DOHH2 (cell line): ENCODE measurements around the gene ASXL1.

Source experiments
- H3F3A ChIP-seq: fragments of 200-600 bp; sonication (generic), shearing (Covaris generic); 2 replicates; pipeline ENCODE4 v1.6.0; 2016; ENCODE audit warnings: antibody characterized with exemption, mild to moderate bottlenecking; ENCODE audit not compliant: control insufficient read depth, insufficient read depth
- H3K27ac ChIP-seq: fragments of 200-600 bp; sonication (generic); 2 replicates; pipeline ENCODE4 v1.5.1; 2014; ENCODE audit warnings: low read depth, mild to moderate bottlenecking, low read length, moderate library complexity
- H3K27me3 ChIP-seq: fragments of 200-600 bp; sonication (generic); 2 replicates; pipeline ENCODE4 v1.6.1; 2014; ENCODE audit warnings: mild to moderate bottlenecking, low read length, mixed read lengths; ENCODE audit not compliant: control insufficient read depth
- H3K36me3 ChIP-seq: fragments of 200-600 bp; sonication (generic); 2 replicates; pipeline ENCODE4 v1.6.1; 2014; ENCODE audit warnings: mild to moderate bottlenecking, low read length, moderate library complexity, mixed read lengths; ENCODE audit not compliant: control insufficient read depth
- H3K4me1 ChIP-seq: fragments of 200-600 bp; sonication (generic); 2 replicates; pipeline ENCODE4 v1.6.1; 2014; ENCODE audit warnings: mild to moderate bottlenecking, low read length, mixed read lengths; ENCODE audit not compliant: control insufficient read depth
- H3K4me2 ChIP-seq: fragments of 200-600 bp; sonication (generic); 2 replicates; pipeline ENCODE4 v1.6.0; 2014; ENCODE audit warnings: mild to moderate bottlenecking, low read length, moderate library complexity
- H3K4me3 ChIP-seq: fragments of 200-600 bp; sonication (generic); 2 replicates; pipeline ENCODE4 v1.5.1; 2014; ENCODE audit warnings: mild to moderate bottlenecking, low read length, mixed read lengths
- H3K79me2 ChIP-seq: fragments of 200-600 bp; sonication (generic); 2 replicates; pipeline ENCODE4 v1.6.1; 2014; ENCODE audit warnings: mild to moderate bottlenecking, low read length, mixed read lengths; ENCODE audit not compliant: control insufficient read depth
- H3K9me2 ChIP-seq: fragments of 200-600 bp; sonication (generic); replicated peaks from 2 replicates; pipeline ENCODE4 v1.6.1; 2014; ENCODE audit warnings: mild to moderate bottlenecking, low read length, mixed read lengths; ENCODE audit not compliant: control insufficient read depth
- H3K9me3 ChIP-seq: fragments of 200-600 bp; sonication (generic); 2 replicates; pipeline ENCODE4 v1.6.1; 2014; ENCODE audit warnings: antibody characterized with exemption, low read length, mixed read lengths; ENCODE audit not compliant: control insufficient read depth, insufficient read depth
- H4K20me1 ChIP-seq: fragments of 200-600 bp; sonication (generic); 2 replicates; pipeline ENCODE4 v1.6.0; 2014; ENCODE audit warnings: low read depth, mild to moderate bottlenecking, antibody characterized with exemption, low read length, moderate library complexity; ENCODE audit not compliant: control insufficient read depth, insufficient read depth
- EZH2phosphoT487 ChIP-seq: fragments of 200-600 bp; sonication (generic); IDR thresholded peaks from 2 replicates; pipeline ENCODE4 v1.6.1; 2017; ENCODE audit warnings: borderline replicate concordance, mild to moderate bottlenecking, antibody characterized with exemption, low read length, moderate library complexity, mixed read lengths
- TF ChIP-seq, protein P1 (sequence below): fragments of 200-600 bp; sonication (generic); IDR thresholded peaks from one replicate; pipeline ENCODE4 v1.5.1; 2014; ENCODE audit warnings: antibody characterized with exemption, mild to moderate bottlenecking, low read depth, low read length; ENCODE audit not compliant: poor library complexity, severe bottlenecking

Gene ASXL1

DNA sequence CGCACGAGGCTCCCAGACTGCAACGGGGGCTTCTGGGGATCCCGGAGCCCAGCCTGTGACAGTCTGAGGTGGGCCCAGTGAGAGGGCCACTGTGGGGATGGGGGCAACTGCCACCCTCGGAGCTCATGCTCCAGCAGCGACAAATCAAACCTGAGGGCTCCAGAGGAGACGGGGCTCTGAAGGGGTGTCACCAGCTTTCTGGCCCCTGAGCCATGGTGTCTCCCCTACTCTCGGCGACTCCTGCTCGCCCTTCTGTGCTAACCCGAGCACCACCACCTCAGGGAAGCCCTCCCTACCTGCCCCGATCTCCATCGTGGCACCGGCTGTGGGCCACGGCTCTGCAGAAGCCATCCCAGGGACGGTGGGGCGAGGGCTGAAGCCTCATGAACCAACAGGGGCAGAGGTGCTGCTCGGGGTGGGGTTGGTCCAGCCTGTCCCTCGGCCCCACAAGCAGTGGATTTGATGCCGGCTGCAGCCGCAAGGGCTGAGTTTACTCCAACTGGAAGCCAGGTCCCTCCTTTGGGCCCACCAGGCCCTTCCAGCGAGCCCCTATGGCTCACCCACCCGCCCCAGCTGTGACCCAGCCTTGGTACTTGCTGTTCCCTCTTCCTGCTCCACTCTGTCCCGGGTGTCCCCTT lies 102.7 kb downstream of the ASXL1 start:
- TF ChIP-seq, protein P1, sequence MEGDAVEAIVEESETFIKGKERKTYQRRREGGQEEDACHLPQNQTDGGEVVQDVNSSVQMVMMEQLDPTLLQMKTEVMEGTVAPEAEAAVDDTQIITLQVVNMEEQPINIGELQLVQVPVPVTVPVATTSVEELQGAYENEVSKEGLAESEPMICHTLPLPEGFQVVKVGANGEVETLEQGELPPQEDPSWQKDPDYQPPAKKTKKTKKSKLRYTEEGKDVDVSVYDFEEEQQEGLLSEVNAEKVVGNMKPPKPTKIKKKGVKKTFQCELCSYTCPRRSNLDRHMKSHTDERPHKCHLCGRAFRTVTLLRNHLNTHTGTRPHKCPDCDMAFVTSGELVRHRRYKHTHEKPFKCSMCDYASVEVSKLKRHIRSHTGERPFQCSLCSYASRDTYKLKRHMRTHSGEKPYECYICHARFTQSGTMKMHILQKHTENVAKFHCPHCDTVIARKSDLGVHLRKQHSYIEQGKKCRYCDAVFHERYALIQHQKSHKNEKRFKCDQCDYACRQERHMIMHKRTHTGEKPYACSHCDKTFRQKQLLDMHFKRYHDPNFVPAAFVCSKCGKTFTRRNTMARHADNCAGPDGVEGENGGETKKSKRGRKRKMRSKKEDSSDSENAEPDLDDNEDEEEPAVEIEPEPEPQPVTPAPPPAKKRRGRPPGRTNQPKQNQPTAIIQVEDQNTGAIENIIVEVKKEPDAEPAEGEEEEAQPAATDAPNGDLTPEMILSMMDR: no peak
- H3K36me3 ChIP-seq: no peaks in the 10 kb centered on the region
- no peaks in the 10 kb centered on the region for H3F3A ChIP-seq
- no peaks in the 10 kb centered on the region for H3K9me2 ChIP-seq
- H3K27me3 ChIP-seq: no peaks in the 10 kb centered on the region
- H3K79me2 ChIP-seq: no peaks in the 10 kb centered on the region
- H3K9me3 ChIP-seq: no peaks in the 10 kb centered on the region
- H3K4me1 ChIP-seq: peaks cover 12% of the 10 kb centered on the region
- no peak overlapping the region for H3K4me2 ChIP-seq
- no peaks in the 10 kb centered on the region for H4K20me1 ChIP-seq
- H3K4me3 ChIP-seq: no peak overlapping the region
- H3K27ac ChIP-seq: no peak overlapping the region

DNA sequence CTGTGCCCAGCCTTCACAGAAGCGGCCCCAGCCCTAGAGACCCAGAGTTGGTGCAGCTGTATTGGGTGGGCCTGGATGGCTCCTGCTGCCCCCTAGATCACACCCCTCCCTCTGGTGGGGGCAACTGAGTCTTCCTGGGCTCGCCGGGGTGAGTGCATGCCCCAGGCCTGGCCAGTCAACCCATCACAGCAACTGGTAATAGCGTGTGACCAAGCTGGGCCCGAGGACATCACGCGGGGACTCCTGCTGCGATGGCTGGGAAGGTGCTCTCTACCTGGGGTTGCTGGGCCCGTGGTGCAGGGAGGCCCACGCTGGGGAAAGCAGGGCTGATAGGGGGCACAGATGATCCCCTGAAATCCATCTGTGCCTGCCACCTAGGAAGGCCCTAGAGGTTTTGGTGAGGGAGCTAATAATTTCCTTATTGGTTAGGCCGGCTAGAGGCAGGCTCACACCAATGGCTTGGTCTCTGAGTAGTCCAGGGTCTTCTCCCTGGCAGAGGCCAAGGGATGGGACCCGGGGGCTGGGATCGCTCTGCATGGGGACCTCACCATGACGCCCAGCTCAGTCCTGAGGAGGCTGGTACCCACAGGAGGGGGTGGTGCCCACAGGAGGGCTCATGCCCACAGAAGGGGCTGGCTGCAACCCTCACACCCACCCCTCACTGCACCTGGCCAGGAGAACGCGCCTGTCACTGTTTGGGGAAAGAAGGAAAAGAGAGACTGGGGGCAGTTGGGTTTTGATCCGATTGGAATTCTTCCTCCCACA lies 103.9 kb downstream of the ASXL1 start:
- TF ChIP-seq EZH2phosphoT487: no peak
- TF ChIP-seq, protein P1: no peak
- Histone ChIP-seq H3K4me3 (no peak overlapping the region), H3K79me2 (no peaks in the 10 kb centered on the region), H3K27me3 (no peaks in the 10 kb centered on the region), H3F3A (no peaks in the 10 kb centered on the region), H3K4me2 (no peak overlapping the region), H3K27ac (no peak overlapping the region), H3K36me3 (no peaks in the 10 kb centered on the region), H3K9me2 (no peaks in the 10 kb centered on the region), H4K20me1 (no peaks in the 10 kb centered on the region), H3K9me3 (no peaks in the 10 kb centered on the region), H3K4me1 (peaks cover 4% of the 10 kb centered on the region; the same call in 1 of the 2 replicates)

DNA sequence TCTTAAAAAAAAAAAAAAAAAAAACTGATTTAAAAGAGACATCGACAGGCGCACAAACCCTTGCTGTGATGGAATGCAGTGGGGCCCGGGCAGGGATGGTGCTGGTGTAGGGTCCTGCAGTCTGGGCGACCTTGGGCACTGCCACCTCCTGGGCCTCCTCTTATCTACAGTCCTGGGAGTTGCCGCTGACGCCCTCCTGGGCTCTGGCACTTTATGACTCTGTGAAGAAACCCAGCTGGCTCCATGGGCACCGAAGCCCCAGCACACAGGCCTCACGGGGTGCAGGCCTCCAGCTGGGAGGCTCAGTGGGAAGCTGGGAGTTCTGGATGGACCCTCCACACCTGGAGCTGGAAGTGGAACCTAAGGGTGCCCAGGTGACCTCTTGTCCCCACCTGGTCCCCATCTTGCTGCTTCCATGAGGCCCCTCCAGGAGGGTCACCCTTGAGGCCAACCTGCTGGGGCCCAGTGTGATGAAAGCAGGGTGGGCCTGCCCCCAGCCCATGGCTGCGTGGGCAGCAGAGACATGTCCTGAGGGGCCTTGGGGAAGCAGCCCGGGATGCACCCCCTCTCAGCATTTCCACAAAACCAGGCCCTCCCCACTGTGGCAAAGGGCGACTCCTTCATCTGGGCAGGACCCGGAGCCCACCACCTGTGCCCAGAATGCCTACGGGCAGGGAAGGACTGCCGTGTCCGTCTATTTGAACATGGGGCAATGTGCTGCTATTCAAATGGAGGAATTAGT lies 104.9 kb downstream of the ASXL1 start:
- no peaks in the 10 kb centered on the region for H3F3A ChIP-seq
- no peak for TF ChIP-seq EZH2phosphoT487
- TF ChIP-seq, protein P1: no peak
- no peak overlapping the region for H3K27ac ChIP-seq
- no peak overlapping the region for H3K4me2 ChIP-seq
- no peaks in the 10 kb centered on the region for H3K9me2 ChIP-seq
- no peaks in the 10 kb centered on the region for H3K4me1 ChIP-seq
- H3K4me3 ChIP-seq: no peak overlapping the region
- no peaks in the 10 kb centered on the region for H3K79me2 ChIP-seq
- no peaks in the 10 kb centered on the region for H3K36me3 ChIP-seq
- no peaks in the 10 kb centered on the region for H3K9me3 ChIP-seq
- no peaks in the 10 kb centered on the region for H3K27me3 ChIP-seq
- no peaks in the 10 kb centered on the region for H4K20me1 ChIP-seq
